OCI-LY7 (cell line): ENCODE results near the gene PCID2.

Experiments used
- EZH2phosphoT487 ChIP-seq: fragments of 200-600 bp; sonication (generic); IDR thresholded peaks from 2 replicates; pipeline ENCODE4 v1.6.1; 2018; ENCODE audit warnings: low read depth, borderline replicate concordance, mild to moderate bottlenecking, mixed run types, antibody characterized with exemption, low read length, moderate library complexity, mixed read lengths
- TF ChIP-seq, protein P1 (sequence below): fragments of 200-600 bp; sonication (generic); conservative IDR thresholded peaks from 2 replicates; pipeline ENCODE4 v1.5.1; 2014; ENCODE audit warnings: mild to moderate bottlenecking, antibody characterized with exemption, low read length, moderate library complexity, mixed read lengths

DNA sequence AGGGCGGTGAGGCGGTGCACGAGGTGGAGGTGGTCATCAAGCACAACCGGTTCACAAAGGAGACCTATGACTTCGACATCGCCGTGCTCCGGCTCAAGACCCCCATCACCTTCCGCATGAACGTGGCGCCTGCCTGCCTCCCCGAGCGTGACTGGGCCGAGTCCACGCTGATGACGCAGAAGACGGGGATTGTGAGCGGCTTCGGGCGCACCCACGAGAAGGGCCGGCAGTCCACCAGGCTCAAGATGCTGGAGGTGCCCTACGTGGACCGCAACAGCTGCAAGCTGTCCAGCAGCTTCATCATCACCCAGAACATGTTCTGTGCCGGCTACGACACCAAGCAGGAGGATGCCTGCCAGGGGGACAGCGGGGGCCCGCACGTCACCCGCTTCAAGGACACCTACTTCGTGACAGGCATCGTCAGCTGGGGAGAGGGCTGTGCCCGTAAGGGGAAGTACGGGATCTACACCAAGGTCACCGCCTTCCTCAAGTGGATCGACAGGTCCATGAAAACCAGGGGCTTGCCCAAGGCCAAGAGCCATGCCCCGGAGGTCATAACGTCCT, 59.4 kb downstream of the PCID2 start:
- TF ChIP-seq, protein P1, sequence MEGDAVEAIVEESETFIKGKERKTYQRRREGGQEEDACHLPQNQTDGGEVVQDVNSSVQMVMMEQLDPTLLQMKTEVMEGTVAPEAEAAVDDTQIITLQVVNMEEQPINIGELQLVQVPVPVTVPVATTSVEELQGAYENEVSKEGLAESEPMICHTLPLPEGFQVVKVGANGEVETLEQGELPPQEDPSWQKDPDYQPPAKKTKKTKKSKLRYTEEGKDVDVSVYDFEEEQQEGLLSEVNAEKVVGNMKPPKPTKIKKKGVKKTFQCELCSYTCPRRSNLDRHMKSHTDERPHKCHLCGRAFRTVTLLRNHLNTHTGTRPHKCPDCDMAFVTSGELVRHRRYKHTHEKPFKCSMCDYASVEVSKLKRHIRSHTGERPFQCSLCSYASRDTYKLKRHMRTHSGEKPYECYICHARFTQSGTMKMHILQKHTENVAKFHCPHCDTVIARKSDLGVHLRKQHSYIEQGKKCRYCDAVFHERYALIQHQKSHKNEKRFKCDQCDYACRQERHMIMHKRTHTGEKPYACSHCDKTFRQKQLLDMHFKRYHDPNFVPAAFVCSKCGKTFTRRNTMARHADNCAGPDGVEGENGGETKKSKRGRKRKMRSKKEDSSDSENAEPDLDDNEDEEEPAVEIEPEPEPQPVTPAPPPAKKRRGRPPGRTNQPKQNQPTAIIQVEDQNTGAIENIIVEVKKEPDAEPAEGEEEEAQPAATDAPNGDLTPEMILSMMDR = no peak
- no peak for TF ChIP-seq EZH2phosphoT487
